NCI-H748 treated with DMSO at 0.1 percent for 48 hours (cell line): ENCODE results near the gene CSNK2A1.
"Not testable (repeated sequence)": the region's sequence is repeated elsewhere in the genome, so short reads cannot be mapped to it uniquely, and the experiment has no call there.

Experiments used
- DNase-seq: peaks from one replicate; lab custom pipeline; 2025; lab: John Stamatoyannopoulos, UW

The CSNK2A1 gene

DNA sequence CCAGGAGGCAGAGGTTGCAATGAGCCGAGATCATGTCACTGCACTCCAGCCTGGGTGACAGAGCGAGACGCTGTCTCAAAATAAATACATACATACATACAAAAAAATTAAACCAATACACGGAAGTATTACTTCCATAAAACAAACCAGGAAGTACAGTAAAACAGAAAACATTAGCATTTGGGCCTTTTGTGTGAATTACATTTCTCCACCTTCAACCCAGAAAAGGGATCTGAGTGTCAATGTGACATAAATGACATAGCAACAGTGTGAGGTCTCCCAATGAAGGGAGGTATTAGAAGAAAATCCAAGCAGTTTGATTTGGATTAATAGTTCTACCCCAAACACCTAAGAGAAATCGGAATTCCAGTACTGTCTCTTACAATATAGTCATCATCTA, 10.1 kb downstream of the CSNK2A1 start:
- no peak for DNase-seq

- no peak for DNase-seq
These were observed 11.1 kb downstream of the CSNK2A1 start for GRCh38 chr20:532530-532929.

DNA sequence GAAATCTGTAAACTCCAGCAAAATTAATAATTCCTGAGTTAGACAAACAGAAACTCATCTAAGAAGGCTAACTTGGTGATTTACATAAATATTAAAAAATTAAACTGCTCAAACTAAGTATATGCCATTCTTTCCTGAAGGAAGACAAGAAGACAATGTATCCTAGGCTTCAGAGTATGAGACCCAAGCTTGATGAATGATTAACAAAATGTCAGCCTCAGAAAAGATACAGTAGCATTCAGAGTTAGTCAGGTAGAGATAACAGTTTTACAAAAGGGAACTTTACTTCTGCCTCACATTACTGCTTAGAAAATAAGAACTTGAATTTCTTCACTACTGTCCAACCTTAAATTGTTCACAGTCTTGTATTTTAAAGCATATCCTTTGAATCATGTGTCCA, 12.0 kb downstream of the CSNK2A1 start:
- DNase-seq = no peak

- no peak for DNase-seq
These were observed 13.3 kb downstream of the CSNK2A1 start for GRCh38 chr20:530321-530720.

GRCh38 chr20:528923-529604, 14.5 kb downstream of the CSNK2A1 start:
- no peak for DNase-seq

DNA sequence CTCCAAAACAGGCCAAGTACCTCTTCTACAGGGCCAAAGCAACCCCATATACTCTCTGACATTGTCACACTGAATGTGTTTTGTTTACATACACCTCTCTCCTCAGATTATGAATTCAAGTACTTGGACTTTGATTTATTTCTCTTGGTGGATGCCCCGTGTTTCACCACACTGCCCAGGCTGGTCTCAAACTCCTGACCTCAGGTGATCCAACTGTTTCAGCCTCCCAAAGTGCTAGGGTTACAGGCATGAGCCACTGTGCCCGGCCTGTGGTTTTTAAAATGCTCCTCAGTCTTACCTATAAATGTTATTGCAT, 16.1 kb downstream of the CSNK2A1 start:
- DNase-seq = no peak

DNA sequence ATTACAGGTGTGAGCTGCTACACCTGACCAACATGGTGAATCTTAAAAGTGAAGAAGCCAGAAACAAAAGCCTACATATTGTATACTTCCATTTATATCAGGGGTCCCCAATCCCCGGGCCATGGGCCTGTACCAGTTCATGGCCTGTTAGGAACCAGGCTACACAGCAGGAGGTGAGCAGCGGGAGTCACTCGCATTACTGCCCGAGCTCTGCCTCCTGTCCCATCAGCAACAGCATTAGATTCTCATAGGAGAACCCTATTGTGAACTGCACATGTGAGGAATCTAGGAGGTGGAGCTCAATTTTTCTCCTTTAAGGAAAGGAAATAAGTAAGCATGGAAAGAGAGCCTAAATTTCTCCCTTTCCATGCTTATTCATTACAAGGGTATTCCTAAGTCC, 21.7 kb downstream of the CSNK2A1 start:
- no peak for DNase-seq

DNA sequence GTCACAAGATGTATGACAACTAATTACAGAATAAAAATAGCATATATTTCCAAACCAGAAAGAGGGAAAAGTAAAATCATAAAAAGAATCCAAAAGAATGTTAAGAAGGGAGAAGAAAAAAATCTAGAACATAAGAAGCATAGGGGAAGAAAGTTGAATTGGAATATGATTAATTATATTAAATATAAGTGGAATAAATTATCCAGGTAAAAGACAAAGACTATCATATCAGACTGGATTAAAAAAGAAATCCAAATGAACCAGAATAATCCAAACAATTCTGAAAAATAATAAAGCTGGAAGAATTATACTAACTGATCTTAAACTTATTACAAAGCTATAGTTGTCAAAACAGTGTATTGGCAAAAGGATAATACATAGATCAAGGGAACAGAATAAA, 23.6 kb downstream of the CSNK2A1 start:
- no peak for DNase-seq

GRCh38 chr20:517221-517620, 26.4 kb downstream of the CSNK2A1 start:
- DNase-seq = no peak

DNA sequence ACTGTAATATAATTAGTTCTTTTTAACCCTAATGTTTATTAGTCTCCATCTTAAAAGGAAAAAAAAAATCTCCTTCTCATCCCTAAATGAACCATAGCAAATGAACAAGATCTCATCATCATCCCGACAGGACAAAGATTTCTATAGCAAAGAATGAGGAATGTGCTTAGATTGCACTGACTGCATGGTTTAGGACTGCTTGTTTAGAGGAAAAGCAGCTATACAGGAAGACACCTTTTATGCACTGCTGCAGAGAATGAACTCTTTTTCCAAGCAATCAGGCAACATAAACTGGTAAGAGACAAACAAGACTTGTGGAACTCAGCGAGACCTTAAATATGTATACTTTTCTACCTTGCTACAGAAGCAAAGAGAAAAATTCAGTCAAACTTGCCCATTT, 26.8 kb downstream of the CSNK2A1 start:
- DNase-seq = no peak

- DNase-seq = no peak
These were observed 27.9 kb downstream of the CSNK2A1 start for GRCh38 chr20:515696-516095.

- DNase-seq = no peak
These were observed 30.2 kb downstream of the CSNK2A1 start for GRCh38 chr20:513429-513828.

DNA sequence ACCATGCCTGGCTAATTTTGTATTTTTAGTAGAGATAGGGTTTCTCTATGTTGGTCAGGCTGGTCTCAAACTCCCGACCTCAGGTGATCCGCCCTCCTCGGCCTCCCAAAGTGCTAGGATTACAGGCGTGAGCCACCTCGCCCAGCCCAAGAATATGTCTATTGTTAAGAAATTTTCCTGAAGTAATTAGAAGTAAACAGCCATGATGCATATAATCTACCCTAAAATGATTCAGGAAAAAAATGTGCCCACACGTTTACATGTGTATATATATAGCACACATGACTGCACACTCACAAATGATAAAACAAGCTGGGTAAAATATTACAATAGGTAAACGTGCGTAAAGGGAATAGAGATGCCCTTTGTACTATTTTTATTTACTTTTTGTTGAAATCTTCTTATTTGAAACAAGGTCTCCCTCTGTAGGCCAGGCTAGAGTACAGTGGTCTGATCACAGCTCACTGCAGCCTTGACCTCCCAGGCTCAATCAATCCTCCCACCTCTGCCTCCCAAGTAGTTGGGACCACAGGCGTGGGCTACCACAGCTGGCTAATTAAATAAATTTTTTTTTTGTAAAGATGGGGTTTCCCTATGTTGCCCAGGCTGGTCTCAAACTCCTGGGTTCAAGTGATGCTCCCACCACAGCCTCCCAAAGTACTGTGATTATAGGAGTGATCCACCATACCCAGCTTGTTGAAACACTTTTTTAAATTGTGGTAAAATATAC, 33.1 kb downstream of the CSNK2A1 start:
- DNase-seq = not testable (repeated sequence)

- DNase-seq = not testable (repeated sequence)
These were observed 35.2 kb downstream of the CSNK2A1 start for GRCh38 chr20:508364-508787.

GRCh38 chr20:507761-508332, 35.7 kb downstream of the CSNK2A1 start:
- DNase-seq = no peak

- no peak for DNase-seq
These were observed 36.4 kb downstream of the CSNK2A1 start for GRCh38 chr20:507006-507758.

DNA sequence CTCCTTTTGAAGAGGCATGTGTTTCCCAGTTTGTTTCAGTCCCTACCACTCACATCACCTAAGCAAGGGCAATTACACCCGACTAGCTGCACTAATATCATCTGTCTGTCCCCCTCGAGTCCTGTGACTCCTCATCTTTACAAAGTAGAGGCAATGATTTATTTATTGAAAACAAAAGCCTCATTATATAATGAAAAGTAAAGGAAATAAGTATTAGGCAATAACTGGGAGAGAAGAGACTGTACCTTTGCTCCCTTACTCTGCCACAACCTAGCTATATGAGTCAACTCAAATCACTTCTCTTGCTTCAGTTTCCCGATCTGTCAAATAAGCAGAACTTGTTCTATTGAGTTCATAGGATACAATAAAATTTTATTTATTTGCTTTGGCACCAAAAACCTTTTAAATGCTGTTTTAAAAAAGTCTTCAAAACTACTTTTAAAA, 38.9 kb downstream of the CSNK2A1 start:
- DNase-seq = no peak

GRCh38 chr20:503048-503737, 40.4 kb downstream of the CSNK2A1 start:
- DNase-seq = no peak

GRCh38 chr20:497979-498378, 45.6 kb downstream of the CSNK2A1 start:
- no peak for DNase-seq

DNA sequence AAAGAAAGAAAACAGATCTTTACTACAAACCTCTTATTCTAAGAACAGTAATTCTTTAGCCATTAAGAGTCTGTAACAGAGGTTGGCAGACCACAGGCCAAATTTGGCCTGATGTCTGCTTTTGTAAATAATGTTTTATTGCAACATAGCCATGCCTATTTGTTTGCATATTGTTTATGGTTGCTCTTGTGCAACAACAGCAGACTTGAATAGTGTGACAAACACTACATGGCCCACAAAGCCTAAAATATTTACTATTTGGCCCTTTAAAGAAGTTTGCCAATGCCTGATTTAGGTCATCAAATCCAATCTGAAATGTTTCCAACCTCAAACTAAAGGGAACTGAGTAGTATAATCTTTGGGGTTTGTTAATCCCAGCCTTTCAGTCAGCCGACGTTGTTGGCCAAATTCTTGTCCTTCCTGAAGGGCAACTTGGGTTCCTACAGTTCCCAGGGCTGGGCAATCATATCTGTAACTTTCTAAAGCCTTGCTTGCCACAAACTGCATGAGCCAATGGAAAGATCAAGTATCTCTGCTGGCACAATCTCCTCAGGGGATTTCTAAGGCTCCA, 47.4 kb downstream of the CSNK2A1 start:
- DNase-seq = no peak

GRCh38 chr20:492159-492558, 51.4 kb downstream of the CSNK2A1 start:
- DNase-seq = no peak

DNA sequence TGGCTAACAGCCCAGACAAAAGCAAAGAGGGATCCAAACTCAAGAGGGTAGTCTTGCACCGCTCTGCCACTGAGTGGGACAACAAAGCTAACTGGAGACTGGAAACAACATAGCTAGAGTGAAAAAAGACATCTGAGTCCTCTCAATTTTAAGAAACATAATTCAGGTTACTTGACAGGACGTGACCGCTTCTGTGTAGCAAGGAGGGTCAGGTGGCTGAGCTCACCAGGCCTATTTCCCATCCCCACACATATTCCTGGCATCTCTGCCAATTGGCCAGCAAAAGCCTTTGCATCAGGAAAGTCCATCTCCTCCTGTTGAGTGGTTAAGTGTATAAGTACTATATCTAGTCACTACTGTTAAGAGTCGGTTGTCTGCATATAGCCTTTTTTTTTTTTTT, 55.9 kb downstream of the CSNK2A1 start:
- no peak for DNase-seq
